Measurements from ENCODE around the gene CSRP3.

Gene CSRP3

DNA sequence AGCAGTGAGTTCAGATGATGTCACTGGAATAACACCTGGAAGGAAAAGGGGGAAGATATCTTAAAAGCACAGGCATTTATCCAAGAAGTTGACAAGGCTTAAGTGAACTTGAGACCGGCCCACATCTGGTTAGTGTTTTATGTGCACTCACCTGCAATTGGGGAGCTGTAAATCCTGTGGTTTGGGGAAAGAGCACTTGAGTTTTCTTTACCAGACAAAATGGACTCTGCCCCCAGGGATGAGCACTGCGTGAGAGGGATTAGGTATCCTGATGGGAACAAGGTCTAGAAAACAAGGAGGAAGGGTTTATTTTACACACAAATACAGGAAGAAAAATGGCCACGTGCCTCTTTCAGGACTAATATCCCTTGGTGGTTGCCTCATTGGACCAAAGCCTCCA, 23.8 kb upstream of the CSRP3 start:
- DNase-seq (ENCODE audit: low read depth, low spot score): no peak

DNA sequence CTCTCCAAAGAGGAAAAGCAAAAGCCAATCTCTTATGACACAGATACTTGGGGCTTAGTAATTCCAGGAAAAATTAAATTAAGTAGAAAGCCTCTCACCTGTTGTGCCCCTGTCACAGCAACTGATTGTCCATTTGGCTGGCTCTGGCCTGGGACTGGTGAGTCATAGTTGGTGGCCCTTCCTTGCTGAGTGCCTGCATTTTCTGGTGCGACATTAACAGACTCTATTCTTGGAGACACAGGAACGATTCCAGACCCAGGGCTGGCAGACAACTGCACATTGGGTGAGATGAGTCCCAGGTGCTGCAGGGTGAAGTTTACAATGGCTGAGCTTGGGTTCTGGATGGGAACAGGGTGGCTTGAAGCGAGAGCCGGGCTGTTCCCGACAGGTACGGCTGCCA, 23.3 kb upstream of the CSRP3 start:
- no peak for DNase-seq (ENCODE audit: low read depth, low spot score)

DNA sequence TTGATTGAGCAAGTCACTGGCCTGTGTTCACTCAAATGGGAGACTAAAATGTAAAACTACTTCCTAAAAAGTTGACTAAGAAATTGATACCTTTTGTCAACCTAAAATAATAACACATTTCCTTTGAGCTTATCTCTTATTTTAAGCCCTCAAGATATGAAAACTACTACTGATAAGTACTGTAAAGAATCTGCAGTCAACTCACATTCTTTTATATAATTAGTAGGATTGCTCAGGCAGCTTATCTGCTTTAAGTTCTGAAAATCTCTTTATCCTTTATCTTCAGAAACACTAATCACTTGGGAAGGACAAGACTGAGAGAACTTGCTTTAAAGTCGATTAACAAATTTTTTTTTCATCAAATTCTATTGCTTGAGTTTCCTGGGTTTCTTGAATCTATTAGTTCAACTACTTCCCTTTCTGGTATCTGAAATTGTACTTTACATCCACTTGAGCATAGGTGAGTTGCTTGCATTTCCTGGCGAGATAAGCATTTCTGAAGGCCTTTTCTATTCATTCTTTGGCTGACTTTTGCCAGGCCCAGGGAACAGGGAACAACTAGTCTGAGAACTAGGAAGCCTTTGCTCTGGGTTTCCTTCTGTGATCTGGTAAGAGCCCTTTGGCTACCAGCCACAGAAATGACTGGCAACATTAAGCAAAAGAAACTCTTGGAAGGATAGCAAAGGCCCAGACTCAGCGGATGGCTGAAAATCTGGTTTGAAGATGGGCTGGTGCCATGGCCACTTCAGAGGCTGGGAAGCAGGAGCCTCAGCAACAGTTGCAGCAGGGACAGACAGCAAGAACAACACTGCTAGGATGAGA, 19.3 kb upstream of the CSRP3 start:
- no peak for DNase-seq (ENCODE audit: low read depth, low spot score)

- no peak for DNase-seq (ENCODE audit: low read depth, low spot score)
Observed at GRCh38 chr11:19218786-19219460, 17.1 kb upstream of the CSRP3 start.

- no peak for DNase-seq (ENCODE audit: low read depth, low spot score)
Observed at GRCh38 chr11:19218216-19218615, 16.4 kb upstream of the CSRP3 start.

DNA sequence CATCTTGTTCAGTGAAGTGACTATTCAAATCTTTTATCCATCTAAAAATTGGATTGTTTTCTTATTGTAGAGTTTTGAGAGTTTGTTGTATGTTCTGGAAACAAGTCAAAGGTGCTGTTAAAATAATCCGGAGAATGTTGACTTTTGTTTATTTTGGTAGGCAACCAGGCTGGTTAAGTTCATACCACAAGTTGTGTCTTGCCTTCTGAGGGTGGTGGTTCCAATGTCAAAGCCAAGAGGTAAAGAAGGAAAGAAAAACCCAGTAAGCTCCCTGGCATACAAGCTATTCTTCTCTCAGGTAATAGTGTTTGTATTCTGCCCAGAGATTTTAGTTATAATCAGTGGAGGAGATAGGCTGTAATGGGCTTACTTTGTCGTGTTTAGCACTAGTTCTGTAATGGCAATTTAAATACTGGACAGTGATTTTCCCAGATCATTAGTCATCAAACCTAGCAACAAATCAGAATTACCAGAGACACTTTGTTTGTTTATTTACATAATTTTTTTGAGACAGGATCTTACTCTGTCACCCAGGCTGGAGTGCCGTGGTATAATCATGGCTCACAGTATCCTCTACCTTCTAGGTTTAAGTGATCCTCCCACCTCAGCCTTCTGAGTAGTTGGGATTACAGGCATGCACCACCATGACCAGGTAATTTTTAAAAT, 15.1 kb upstream of the CSRP3 start:
- DNase-seq (ENCODE audit: low read depth, low spot score): no peak

- no peak for DNase-seq (ENCODE audit: low read depth, low spot score)
Observed at GRCh38 chr11:19216021-19216420, 14.2 kb upstream of the CSRP3 start.

DNA sequence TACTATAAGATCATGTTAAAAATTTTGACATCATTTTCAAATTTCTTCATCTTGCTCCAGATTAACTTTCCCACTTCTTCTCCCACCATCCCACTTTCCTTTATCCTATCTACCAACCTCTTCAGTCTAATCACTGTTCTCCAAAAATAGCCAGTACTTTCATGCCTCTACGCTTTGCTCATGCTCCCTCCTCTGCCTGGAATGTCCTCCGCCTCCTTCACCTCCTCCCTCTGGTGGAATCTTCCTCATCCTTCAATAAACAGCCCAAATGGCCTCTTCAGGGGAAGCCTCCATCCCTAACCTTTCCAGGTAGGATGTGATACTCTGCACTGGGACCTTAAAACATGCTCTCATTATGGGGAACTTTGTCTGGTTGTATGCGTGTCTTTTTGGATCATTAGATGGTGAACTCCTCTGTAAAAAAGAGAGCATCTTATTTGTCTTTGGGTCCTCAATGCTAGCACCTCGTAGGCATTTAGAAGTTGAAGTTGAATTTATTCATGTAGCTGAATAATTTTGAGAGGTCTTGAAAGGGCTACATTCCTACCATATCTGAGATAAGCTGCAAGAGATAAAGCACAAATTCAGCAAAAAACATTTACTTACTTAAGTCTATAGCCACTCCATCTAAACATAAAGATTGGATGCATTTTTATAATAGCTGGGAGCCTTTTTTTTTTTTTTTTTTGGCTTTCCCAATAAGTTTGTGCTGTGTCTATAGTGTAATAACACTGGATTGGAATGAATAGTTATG, 8.0 kb upstream of the CSRP3 start:
- no peak for DNase-seq (ENCODE audit: low read depth, low spot score)

DNA sequence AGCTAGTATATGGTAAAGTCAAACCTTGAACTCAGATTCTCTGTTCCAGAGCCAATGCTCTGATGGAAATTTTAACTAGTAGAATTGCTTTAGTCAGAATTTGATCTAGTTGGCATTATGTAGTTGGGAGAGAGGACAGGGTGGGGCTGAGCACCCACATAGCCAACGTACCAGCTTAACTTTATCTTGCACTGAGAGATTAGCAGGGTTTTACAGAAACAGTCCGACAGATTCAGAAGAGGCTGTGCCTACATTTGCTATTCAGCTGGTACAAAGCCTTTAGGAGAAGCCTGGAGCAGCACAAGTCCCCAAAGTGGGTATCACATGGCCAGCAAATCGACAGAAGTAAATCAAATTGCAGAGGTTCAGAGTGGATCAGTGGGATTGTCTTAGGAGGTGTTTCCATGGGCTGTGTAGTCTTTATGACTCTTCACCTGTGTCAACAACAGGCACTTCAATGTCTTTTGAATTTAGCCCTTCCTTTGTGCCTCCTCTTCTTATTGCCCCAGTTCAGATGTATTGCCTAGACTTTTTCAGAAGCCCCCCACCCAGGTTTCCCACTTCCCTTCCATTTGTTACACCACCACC, 7.3 kb upstream of the CSRP3 start:
- DNase-seq (ENCODE audit: low read depth, low spot score): no peak

GRCh38 chr11:19208181-19208580, 6.4 kb upstream of the CSRP3 start:
- no peak for DNase-seq (ENCODE audit: low read depth, low spot score)

GRCh38 chr11:19204836-19205235, 3.1 kb upstream of the CSRP3 start:
- no peak for DNase-seq (ENCODE audit: low read depth, low spot score)

- no peak for DNase-seq (ENCODE audit: low read depth, low spot score)
Observed at GRCh38 chr11:19200410-19201201, 1.2 kb downstream of the CSRP3 start.

- no peak for DNase-seq (ENCODE audit: low read depth, low spot score)
Observed at GRCh38 chr11:19199771-19200170, 2.0 kb downstream of the CSRP3 start.

DNA sequence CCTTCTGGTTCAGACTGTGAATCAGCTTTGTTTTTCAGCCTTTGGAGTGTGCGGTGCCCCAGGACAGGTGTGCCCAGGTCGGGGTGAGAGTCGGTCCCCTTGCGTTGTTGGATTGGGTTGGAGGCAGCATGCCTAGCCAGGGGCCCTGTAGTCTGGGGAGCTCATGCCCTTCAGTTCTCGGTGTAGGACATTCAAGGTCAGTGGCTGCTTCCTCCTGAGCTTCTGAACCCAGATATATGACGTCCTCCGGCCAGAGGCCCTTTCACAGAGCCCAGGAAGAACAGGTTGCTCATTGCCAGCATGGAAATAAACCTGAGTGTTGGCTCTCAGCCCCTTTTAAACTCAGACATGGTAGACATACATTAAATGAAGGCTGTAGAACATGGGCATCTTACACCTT, 2.7 kb downstream of the CSRP3 start:
- DNase-seq (ENCODE audit: low read depth, low spot score): no peak

- no peak for DNase-seq (ENCODE audit: low read depth, low spot score)
Observed at GRCh38 chr11:19196432-19196831, 5.4 kb downstream of the CSRP3 start.

DNA sequence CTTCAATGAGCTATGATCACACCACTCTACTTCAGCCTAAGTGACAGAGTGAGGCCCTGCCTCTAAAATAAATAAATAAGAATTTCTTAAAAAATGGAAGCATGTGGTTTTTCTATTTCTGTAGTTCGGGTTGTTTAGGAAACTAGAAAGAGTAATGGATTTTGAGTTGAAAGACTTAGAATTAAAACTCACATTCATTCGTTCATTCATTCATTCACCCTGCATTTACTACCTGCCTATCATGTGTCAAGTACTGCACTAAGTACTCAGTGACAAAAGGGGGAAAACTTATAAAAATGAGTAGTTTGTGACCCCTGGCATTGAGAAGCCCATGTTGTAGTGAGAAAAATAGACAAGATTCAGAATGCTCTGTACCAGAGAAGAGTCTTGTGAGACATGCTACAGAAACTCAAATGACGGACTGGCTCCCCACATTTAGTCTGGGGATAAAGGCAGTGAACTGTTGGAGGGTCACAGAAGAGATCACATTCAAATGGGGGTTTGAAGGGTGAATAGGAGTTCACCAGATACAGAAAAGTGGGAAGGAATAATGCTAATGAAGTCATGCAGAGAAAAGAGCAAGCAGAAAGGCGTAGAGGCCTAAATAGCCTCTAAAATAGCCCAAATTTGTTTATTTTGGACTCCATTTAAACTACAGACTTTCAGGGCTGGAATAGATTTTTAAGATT, 7.0 kb downstream of the CSRP3 start:
- DNase-seq (ENCODE audit: low read depth, low spot score): no peak

DNA sequence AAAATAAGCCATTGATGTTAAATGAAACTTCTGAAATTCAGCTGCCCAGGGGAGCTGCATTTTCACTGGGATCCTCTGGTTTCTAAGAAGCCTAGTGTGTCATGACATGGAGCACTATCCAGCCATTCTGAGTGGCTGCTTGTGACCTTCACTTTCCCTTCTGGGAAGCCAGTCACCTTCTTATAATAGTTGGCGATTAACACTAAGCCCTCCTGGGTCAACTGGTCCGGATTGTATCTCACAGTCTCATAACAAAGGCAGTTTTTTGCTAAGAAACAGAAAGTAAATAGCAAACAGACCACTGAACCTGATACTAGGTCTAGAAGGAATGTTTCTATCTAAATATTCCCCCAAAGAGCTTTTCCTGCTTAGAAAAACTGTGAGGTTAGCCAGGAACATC, 7.9 kb downstream of the CSRP3 start:
- no peak for DNase-seq (ENCODE audit: low read depth, low spot score)

DNA sequence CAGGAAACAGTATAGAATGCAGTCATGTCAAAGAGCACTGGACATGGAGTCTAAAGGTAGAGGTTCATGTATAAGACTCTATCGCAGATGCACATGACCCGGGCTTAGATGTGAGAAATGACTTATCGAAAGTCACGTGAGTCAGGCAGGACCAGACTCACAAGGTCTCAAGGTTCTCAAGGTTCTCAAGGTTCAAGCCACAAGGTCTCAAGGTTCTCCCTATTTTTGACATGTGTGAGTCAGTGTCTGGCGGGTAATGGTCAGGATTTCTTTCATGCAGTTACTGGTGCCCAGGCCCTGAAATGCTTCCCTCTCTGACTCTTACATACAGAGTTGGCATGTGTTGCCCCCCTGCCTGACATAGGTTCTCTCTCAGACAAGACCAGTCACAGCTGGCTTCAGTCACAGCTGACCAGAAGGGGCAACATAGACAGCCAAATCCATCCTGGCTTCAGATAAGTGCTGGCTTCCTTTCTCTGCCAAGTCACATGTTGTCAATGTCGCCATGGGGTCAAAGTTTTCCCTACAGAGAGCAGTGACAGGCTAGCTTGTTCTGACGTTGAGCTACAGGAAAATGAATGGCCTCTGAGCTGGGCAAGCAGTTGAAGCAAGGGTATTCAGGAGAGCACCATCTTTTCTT, 10.1 kb downstream of the CSRP3 start:
- no peak for DNase-seq (ENCODE audit: low read depth, low spot score)

- no peak for DNase-seq (ENCODE audit: low read depth, low spot score)
Observed at GRCh38 chr11:19187833-19188258, 13.9 kb downstream of the CSRP3 start.

Measured in ELF-1 (cell line).